NCI-H187 (cell line): Measurements from ENCODE around the gene CRPPA.
"Not testable (repeated sequence)": the region's sequence is repeated elsewhere in the genome, so short reads cannot be mapped to it uniquely, and the experiment has no call there.

Source experiments
- DNase-seq, 2 experiments: peaks; one replicate each; lab custom pipeline; 2025; lab: John Stamatoyannopoulos, UW

The CRPPA gene

GRCh38 chr7:16421333-16422102 is at the start of gene CRPPA:
CRPPA (minus strand) TSS chr7:16421538; CDS start chr7:16421322, 216 bp downstream.
- no peak for DNase-seq

- DNase-seq: no peak
These were observed 44.4 kb upstream of the CRPPA start, which contains the start of gene SOSTDC1 for GRCh38 chr7:16465469-16466361. SOSTDC1 (minus strand) TSS chr7:16465738; CDS start chr7:16465668, 70 bp downstream.

- DNase-seq: no peak
These were observed 42.8 kb upstream of the CRPPA start for GRCh38 chr7:16463949-16464715.

GRCh38 chr7:16463520-16463919 is 42.2 kb upstream of the CRPPA start:
- DNase-seq: no peak

- no peak for DNase-seq
These were observed 41.1 kb upstream of the CRPPA start for GRCh38 chr7:16462431-16462889.

- DNase-seq: no peak
These were observed 39.6 kb upstream of the CRPPA start for GRCh38 chr7:16460789-16461493.

GRCh38 chr7:16456303-16456702 is 35.0 kb upstream of the CRPPA start:
- DNase-seq: not testable (repeated sequence)

GRCh38 chr7:16455591-16455990 is 34.3 kb upstream of the CRPPA start:
- DNase-seq: no peak

GRCh38 chr7:16450366-16450765 is 29.0 kb upstream of the CRPPA start:
- DNase-seq: no peak

GRCh38 chr7:16447876-16448275 is 26.5 kb upstream of the CRPPA start:
- DNase-seq: no peak

- no peak for DNase-seq
These were observed 25.2 kb upstream of the CRPPA start for GRCh38 chr7:16446508-16446907.

- DNase-seq: not testable (repeated sequence)
These were observed 22.5 kb upstream of the CRPPA start for GRCh38 chr7:16443871-16444270.

GRCh38 chr7:16438988-16439387 is 17.6 kb upstream of the CRPPA start:
- no peak for DNase-seq

GRCh38 chr7:16436306-16436705 is 15.0 kb upstream of the CRPPA start:
- DNase-seq: no peak

GRCh38 chr7:16433568-16434122 is 12.3 kb upstream of the CRPPA start:
- no peak for DNase-seq

GRCh38 chr7:16432425-16432731 is 11.0 kb upstream of the CRPPA start:
- no peak for DNase-seq

GRCh38 chr7:16431646-16432424 is 10.5 kb upstream of the CRPPA start:
- DNase-seq: no peak

GRCh38 chr7:16430133-16430532 is 8.8 kb upstream of the CRPPA start:
- DNase-seq: no peak

GRCh38 chr7:16428672-16429071 is 7.3 kb upstream of the CRPPA start:
- no peak for DNase-seq

GRCh38 chr7:16428182-16428581 is 6.8 kb upstream of the CRPPA start:
- no peak for DNase-seq
